Measurements from ENCODE around the gene FAXDC2. TPM values are rescaled to one million over a fixed set of nuclear protein-coding genes. Genes with fewer than 3 reads are reported as not detected.

The FAXDC2 gene
- total RNA-seq, 1 donor from 2014 or later = 72.7 TPM

DNA sequence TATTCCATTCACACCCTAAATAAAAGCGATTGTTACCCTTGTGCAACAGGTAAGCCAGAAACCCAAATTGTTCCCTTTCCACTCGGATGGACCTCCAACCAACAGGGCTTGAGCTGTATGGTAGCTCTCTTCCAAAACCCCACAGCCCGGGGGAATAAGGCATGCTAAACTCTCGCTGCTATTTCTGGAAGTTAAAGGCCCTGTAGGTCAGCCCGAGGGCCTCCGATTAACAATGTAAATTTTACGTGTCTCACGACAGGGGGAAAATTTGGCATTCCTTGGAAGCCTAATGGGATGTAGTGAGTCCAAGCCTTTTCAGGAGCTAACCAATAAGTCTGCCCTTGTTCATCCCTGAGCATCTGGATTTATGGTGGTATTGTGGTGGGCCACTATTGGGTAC lies 34.0 kb upstream of the FAXDC2 start:
- TF ChIP-seq, protein P1, sequence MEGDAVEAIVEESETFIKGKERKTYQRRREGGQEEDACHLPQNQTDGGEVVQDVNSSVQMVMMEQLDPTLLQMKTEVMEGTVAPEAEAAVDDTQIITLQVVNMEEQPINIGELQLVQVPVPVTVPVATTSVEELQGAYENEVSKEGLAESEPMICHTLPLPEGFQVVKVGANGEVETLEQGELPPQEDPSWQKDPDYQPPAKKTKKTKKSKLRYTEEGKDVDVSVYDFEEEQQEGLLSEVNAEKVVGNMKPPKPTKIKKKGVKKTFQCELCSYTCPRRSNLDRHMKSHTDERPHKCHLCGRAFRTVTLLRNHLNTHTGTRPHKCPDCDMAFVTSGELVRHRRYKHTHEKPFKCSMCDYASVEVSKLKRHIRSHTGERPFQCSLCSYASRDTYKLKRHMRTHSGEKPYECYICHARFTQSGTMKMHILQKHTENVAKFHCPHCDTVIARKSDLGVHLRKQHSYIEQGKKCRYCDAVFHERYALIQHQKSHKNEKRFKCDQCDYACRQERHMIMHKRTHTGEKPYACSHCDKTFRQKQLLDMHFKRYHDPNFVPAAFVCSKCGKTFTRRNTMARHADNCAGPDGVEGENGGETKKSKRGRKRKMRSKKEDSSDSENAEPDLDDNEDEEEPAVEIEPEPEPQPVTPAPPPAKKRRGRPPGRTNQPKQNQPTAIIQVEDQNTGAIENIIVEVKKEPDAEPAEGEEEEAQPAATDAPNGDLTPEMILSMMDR (IDR thresholded peaks at IDR 0.05) = no peak
- H3K36me3 ChIP-seq = peaks cover 30% of the 10 kb centered on the region
- intact Hi-C loops (cut with DNase I) = no loop called here
- no peak overlapping the region for H3K4me3 ChIP-seq
- no peaks in the 10 kb centered on the region for H3K27me3 ChIP-seq (ENCODE audit: low read depth)
- peaks cover 4% of the 10 kb centered on the region for H3K4me1 ChIP-seq
- DNase-seq (no peak), ATAC-seq (no peak)
- peaks cover 28% of the 10 kb centered on the region for H3K9me3 ChIP-seq
- H3K27ac ChIP-seq = no peak overlapping the region

DNA sequence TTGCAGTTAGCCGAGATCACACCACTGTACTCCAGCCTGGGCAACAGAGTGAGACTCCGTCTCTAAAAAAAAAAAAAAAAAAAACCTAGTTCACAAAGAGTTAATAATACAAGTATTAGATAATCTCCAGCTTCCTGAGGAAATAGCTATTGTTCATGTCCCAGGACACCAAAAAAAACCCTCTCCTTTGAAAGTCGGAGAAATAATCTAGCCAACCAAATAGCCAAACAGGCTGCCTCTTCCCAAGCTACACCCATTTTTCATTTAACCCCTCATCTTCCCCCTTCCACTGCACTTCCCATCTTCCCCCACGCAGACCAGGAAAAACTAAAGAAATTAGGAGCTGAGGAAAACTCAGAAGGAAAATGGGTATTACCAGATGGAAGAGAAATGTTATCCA lies 31.6 kb upstream of the FAXDC2 start:
- intact Hi-C loops (cut with DNase I) = no loop called here
- DNase-seq (no peak), ATAC-seq (peak in 1 of 2 donors; percentile 21)
- Histone ChIP-seq H3K4me3 (no peak overlapping the region), H3K9me3 (peaks cover 42% of the 10 kb centered on the region), H3K27me3 (ENCODE audit: low read depth) (no peaks in the 10 kb centered on the region), H3K4me1 (peaks cover 4% of the 10 kb centered on the region), H3K36me3 (peaks cover 10% of the 10 kb centered on the region), H3K27ac (peak overlapping the region; percentile 65)
- TF ChIP-seq, protein P1 (IDR thresholded peaks at IDR 0.05) = no peak

GRCh38 chr5:154878642-154879335 lies 28.4 kb upstream of the FAXDC2 start:
- Histone ChIP-seq H3K27me3 (ENCODE audit: low read depth) (no peaks in the 10 kb centered on the region), H3K36me3 (peaks cover 36% of the 10 kb centered on the region), H3K27ac (no peak overlapping the region), H3K4me3 (no peak overlapping the region), H3K4me1 (peaks cover 8% of the 10 kb centered on the region), H3K9me3 (peaks cover 21% of the 10 kb centered on the region)
- DNase-seq (no peak), ATAC-seq (no peak)
- intact Hi-C loops (cut with DNase I) = no loop called here
- TF ChIP-seq, protein P1 (IDR thresholded peaks at IDR 0.05) = no peak

- ATAC-seq = no peak
- Histone ChIP-seq H3K27me3 (ENCODE audit: low read depth) (no peaks in the 10 kb centered on the region), H3K9me3 (peaks cover 11% of the 10 kb centered on the region), H3K36me3 (peaks cover 79% of the 10 kb centered on the region), H3K4me3 (no peak overlapping the region), H3K27ac (peak overlapping the region; percentile 50), H3K4me1 (peaks cover 15% of the 10 kb centered on the region)
- TF ChIP-seq, protein P1 (IDR thresholded peaks at IDR 0.05) = no peak
- DNase-seq = no peak
- intact Hi-C loops (cut with DNase I) = no loop called here
These were observed 23.5 kb upstream of the FAXDC2 start for GRCh38 chr5:154873791-154874331.

- no peaks in the 10 kb centered on the region for H3K27me3 ChIP-seq (ENCODE audit: low read depth)
- ATAC-seq = no peak
- no peaks in the 10 kb centered on the region for H3K9me3 ChIP-seq
- intact Hi-C loops (cut with DNase I) = no loop called here
- peaks cover 94% of the 10 kb centered on the region for H3K36me3 ChIP-seq
- no peak for DNase-seq
- no peak overlapping the region for H3K27ac ChIP-seq
- no peak overlapping the region for H3K4me3 ChIP-seq
- TF ChIP-seq, protein P1 (IDR thresholded peaks at IDR 0.05) = no peak
- H3K4me1 ChIP-seq = peaks cover 19% of the 10 kb centered on the region
These were observed 21.3 kb upstream of the FAXDC2 start for GRCh38 chr5:154871734-154872133.

All from lower lobe of right lung (tissue), 2 donors.